Measurements from ENCODE around the gene KLF6.

KLF6 gene

DNA sequence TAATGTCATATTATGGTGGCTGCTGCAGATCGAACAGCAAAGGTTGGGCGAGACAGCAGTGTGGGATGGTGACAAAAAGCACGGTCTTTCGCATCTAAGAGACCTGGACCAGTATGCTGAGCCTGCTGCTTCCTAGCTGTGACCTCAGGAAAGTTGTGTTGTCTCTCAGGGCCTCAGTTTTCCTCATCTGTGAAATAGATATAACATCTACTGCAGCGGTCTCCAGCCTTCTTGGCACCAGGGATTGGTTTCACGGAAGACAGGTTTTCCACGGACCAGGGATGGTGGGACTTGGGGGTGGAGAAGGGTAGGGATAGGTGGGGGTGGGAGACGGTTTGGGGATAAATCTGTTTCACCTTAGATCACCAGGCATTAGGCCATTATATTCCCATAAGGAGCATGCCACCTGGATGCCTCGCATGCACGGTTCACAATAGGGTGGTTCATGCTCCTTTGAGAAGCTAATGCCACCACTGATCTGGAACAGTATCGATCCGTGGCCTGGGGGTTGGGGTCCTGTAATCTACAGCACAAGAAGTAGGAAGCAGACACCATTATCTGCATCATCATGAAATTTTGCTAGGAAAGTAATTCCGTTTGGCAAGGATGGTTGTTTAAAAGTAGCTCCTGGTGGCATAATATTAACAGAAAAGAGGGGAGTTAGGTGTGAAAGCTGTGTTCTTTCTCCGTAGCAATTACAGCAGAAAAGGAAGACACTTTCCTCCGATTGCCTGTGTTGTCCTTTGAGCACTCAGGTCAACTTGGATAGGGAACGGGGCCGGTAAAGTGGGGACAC, 10.8 kb downstream of the KLF6 start:
- DNase-seq: no peak

DNA sequence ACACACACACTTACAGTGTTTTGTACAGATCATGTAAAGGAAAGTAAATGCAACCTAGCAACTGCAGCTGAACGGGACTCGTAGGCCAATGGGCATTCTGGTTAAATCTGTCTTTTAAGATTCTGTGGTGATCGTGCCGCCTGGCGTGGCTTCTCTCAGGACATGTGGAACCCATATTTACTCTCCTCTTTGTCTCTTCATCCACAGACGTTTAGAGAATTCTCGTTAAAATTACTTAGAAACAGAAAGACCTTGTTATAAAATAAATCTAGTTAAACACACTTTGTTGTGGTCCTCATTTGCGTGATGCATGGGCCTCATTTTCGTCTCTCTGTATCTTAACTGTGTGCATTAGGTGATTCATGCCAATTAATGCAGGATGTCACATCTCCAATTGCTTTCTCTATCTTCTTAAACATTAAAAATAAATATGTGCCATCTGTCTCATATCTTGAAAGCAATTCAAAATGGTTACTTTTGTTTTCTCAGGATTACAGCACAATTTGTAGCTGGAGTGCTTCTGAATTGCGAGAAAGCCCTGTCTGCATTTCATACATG, 11.5 kb downstream of the KLF6 start:
- DNase-seq: peak; percentile 20

DNA sequence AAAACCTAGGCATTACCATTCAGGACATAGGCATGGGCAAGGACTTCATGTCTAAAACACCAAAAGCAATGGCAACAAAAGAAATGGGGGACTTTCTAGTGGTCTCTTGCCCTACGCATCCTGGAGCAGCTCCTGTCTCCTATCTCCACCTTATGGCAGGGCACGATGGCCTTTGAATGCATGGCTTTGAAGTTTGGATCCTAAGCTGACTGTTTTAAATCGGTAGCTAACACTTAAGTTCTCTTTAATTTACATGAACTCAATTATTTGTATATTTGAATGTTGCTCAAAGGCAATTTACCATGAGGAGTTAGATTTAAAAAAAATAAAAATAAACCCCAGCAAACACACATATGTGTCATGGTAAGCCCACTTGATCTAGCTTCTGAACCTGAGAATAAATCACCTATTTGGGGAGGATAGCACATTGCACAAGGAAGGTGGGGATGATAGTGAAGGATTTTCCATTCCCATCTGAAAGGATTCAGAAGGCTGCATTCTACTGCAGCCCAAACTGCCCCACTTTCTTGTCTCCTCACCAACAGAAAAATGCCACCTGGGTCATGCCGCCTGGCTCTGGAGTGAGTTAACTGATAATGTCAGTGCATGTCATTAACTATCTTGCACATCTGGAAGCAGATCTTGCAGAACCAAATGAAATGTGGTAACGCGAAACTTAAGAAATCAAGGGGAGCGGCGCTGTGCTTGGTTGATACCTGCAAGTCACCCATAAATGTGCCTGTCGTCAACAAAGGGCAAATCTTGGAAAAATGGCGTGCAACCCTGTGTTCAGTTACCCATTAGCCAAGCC, 12.4 kb downstream of the KLF6 start:
- peak; percentile 20 for DNase-seq

DNA sequence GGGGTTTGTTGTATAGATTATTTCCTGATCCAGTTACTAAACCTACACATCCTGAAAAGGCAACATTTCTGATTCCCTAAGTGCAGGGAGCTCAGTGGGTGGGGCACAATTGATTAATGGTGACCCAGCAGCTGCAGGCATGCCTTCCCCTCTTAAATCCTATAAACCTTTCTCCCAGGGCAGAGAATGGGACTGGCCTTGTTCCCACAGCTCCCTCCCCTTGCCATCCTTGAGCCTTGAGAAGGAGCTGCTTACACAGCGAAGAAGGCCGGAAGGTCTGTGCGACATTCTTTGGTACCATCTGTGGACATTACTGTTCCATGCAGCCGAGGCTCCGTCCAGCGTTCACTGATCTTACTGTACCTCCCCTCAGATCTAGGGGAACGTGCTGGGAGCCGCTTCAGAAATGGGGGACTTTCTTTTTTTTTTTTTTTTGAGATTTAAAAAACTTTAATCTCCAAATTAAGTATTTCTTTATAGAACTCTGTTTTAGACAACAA, 14.3 kb downstream of the KLF6 start:
- DNase-seq: peak; percentile 12

DNA sequence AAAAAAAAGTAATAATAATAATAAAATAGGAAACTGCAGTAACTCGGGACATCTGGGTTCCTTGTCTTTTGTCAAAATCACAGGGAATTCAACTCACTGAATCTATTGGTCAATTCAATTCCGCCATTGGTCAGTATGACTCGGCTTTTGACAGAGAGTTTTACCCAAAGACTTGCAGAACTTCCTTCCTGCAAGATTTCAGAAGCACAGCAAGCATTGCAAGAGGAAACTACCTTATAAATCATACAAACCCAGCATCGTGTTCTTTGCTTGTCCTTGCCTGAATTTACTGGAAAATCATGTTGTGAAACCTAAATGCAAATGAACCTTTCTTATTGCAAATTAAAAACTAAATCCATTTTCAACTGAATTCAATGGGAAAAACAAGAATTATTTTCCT, 15.5 kb downstream of the KLF6 start:
- no peak for DNase-seq

DNA sequence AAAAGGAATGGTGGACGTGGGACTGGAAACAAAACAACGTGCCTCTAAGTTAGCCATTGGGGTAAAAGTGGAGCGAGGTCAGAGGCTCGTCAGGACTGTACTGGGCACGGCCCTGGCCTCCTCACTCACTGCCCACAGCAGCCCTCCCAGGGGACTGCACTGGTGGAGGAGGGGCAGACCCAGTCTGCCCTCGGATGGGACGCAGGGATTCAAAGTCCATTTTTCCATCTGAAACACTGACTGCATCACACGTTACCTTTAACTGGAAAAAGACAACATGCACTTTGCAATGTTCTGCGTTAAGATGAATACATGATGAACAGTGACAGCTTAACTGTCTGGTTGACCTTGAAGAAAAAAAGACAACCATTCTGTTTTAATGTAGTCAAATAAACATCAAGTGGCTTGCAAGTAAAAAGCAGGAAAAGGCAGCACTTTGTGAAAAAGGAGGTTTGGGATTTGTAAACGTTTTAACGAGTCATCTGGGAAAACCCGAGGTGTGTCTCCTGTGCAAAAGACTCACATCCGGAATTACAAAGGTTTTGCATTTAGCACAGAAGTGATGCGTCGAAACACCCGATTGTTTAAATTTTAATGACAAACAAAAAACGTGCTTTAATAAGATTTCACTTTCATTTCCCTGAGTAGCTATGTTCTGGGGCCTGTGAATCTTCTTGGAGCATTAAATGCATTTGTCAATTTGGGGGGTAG, 18.8 kb downstream of the KLF6 start:
- no peak for DNase-seq

DNA sequence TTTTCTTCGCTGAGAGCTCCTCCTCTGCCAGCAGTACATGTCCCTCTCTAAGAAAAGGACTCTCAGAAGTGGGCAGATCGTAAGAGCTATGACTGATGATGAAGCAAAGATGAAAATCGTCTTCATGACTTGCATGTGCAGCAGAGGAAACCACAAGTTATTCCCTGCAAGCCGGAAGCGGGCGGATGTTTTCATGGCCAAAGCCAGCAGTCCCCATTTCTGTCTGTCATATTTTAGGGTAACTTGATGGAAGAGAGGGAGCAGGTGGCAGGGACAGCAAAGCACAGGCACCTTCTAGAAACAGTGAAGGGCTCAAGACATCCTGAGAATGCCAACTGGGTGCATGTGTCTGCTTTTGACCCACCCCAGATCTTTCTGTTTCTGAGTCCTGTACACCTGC, 19.9 kb downstream of the KLF6 start:
- DNase-seq: no peak

DNA sequence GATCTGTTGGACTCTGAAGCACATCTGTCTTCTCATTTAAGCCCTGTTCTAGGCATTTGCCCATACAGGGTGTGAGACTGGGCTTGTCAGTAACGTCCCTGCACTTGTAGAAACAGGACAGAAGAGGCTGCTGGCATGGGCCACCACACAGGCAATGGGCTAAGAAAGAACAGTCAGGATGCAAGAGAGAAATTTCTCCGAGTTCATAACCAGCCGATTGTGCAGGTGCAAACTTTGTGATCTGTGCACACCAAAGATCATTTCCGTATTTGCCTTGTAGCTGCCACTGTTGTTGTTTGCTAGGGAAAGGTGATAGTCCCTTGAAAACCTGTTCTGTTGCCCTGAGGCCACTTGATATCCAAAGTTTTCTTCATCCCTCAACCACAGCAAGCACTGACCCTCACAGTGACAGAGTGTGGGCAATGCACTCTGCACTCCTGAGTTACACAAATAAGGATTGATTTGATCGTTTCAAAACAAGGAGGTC, 20.3 kb downstream of the KLF6 start:
- DNase-seq: no peak

DNA sequence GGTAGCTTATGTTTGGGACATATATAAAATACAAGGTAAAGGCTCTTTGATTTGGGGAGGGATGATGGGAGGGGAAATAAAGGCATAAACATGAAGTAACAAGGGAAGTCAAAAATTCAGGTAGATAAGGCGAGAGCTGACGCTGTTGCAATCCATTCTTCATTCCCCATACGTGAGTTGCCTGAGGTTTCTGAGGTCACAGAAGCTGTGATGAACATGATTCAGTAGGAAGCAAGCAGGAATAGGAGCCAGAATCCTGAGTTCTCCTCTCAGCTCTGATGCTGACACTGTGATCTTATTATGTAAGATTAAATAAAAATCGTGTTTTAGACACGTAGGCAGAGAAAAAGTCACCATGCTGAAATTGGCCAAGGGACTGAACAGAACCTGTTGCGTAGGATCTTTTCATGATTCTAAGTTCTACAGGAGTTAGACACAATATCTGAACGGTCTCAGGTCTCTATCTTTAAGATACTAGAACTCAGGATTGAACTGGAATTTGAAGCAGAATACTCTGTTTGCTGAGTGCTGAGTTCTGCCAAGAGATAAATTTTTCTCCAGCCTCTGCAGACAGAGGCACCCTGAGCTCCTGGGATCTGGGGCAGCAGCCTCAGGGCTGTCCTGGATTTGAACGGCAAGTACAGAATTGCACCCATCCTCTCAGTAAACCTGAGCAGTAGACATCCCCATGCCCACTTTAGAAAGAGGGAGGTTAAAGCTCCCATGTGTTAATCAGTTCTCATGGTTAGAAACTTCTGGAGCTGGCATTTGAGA, 21.0 kb downstream of the KLF6 start:
- DNase-seq: peak; percentile 9

DNA sequence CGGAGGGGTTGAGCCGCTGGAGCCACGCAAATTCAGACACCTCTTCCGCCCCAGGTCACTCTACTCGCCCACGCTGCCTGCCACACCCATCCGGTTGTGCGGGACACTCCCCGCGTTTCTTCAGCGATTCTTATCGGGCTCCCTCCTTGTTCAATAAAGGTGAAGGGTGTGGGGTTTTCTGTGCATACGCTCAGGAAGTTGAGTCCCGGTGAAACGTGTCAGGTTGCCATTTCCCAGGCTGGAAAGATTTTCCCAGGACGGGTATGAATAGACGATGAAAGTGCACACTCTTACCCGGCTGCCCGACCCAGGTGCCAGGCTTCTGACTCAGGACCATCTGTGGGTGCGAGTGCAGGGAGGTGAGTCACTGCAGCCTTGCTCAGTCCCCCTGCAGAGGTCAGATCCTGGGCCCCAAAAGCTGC, 22.0 kb downstream of the KLF6 start:
- peak; percentile 20 for DNase-seq

DNA sequence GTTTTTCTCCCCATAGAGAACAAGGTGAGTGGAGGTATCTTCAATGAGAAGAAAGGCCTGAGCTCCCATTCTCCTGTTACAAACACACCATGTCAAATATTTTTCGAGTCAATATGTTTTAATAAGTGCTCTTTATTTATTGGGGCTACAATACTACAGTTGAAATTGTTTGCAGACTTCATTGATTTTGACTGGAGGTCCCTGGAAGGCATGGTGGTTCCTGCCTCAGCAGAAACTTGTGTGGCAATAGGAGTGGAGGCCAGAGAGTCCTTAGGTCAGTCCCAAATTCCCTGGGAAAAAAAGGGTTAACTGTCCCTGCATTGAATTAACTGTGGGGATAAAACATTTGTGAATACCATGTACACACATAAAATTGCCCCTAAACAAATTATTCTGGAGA, 22.7 kb downstream of the KLF6 start:
- no peak for DNase-seq

DNA sequence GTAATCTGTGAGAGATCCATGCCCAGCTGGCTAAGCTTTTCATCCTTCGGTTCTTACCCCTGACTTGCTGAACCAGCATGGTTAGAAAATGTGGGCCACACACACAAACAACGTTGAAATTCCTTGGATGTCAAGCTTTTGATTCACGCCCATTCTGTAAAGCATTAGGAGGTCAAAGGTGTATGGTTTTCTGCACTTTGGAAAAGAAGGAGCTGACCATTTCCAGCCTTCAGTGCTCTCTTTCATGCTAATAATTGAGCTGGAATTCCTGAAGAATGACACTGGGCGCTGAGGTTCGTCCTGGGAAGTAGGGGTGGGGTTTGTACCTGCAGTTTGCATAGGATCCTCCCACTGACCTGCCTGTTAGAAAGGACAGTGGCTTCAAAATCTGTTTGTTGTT, 23.1 kb downstream of the KLF6 start:
- no peak for DNase-seq

DNA sequence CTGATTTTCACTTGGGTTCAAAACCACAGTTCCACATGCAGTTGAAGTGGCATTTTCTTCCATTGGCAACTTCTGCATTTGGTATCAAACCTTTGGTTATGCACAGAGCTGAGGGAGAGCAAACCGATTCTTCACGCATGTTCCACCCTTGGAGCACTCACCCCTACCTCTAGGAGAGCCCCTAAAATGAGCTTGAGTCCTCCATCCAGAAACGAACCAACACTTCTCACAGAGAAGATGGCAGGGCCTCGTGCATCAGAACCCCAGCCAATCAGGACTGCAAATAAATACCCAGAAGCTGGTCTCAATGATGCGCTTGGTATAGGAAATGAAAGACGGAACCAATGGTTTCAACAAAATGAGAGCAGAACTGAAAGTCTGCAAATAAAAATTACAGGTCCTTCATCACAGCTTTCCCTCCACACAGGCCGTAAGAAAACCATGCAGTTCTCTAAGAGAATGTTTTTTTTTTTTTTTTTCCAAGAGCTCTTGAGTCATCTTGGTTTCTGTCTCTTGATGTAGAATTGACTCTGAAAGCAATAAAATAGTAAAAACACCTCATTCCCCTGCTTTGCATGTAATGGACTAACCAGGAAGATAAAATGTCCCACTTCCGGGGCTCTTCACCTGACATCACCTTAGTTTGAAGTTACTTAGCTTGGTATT, 23.9 kb downstream of the KLF6 start:
- DNase-seq: peak; percentile 34

DNA sequence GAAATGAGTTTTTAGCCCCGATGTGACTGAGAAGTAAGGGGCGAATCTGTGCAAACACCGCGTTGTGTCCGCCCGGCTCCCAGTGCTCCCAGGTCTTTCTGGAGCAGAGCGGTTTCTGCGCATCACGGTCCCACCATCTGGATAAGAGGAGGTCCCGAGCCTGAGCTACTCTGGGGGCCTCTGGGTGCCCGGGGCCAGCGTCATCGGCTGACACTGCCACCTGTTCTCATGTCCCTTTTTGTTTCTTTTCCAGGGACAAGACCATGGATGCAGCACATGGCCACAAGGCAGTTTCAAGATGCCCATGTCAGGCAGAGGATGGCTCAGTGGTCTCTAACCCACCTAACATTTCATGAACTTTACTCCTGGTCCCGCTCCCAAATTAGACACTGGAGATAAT, 24.9 kb downstream of the KLF6 start:
- DNase-seq: peak; percentile 23

DNA sequence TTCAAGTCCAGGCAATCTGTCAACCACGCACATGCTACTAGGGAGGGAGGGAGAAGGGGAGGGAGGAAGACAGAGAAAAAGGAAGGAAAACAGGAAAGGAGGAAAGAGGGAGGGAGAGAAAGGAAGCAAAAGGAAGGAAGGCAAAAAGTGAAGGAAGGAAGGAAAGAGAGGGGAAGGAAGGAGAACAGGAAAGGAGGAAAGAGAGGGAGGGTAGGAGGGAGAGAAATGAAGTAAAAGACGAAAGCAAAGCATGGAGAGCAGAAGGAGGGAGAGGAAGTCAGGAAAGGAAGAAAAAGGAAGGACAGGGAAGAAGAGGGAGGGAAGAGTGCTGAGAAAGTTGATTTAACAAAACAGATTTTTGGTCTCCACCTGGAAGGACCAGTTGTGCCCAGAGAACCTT, 25.6 kb downstream of the KLF6 start:
- no peak for DNase-seq

DNA sequence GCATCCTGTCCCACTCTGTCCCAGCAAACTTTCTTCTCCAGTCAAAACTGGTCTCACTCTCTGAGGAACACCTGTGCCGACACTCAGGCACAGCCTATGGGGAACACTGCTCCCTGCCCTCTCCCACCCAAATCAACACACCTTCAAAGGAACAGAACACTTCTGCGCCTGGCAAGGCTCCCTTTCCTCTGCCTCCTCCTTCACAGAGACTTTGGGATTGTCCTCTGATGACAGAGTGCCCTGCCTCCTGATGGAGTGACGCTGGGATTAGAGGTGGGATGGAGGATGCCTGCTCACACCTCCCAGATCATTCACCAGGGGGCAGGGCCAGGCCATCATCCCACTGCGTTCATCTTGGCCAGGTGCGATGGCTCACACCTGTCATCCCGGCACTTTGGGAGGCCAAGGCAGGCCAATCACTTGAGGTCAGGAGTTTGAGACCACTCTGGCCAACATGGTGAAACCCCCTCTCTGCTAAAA, 26.5 kb downstream of the KLF6 start:
- peak; percentile 56 for DNase-seq

DNA sequence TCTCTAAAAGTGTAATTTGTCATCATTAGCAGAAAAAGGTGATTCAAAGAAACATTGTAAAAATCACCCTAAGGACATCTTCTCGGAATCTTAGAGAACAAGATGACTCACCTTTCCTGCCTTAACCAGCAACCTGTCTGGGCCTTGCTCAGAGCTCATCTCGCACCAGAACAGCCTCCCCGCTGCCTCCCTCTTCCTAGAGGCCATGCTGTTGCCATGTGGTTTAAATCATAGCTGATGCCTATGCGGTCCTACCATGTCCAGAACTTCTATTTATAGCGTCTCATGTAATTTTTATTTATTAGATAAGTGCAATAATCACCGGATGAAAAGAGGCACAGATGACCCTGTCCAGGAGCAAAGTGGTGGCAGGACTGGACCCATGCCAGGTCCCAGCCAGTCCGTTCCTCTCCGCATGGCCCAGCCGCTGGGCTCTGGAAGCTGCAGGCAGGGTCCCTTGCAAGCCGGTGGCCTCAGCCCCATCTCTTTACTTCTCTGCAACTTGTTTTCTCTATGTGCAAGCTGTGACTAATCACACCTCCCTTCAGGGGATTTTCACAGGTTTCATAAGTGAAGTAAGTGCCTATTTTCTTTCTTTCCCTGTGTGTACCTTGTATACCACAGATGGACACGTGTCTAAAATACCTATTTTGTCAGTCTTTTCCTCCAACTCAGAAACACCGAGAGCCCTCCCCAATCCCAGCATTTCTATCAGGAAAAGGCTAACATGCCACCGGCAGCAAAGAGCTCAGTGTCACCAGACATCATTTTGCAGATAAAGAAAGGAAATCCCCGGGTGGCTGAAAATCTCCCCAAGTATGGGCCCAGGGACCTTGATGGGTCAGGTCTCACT, 27.1 kb downstream of the KLF6 start:
- DNase-seq: peak; percentile 76

DNA sequence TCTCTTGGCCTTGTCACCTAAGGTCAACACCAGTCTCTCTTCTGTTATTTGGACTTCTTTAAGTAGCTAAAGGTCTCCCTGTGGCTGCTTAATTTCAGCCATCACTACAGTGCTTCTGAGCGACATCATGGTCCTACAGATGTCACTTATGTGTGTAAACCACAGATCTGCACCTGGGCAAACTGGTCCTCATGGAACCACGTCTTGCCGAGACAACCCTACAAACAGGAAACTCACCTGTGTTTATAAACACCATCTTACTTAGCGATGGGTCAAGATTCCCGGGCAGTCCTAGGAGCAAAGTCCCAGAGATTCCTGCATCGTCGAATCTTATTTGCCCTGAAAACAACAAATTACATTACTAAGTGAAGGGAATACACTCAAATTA, 27.8 kb downstream of the KLF6 start:
- DNase-seq: peak; percentile 45

DNA sequence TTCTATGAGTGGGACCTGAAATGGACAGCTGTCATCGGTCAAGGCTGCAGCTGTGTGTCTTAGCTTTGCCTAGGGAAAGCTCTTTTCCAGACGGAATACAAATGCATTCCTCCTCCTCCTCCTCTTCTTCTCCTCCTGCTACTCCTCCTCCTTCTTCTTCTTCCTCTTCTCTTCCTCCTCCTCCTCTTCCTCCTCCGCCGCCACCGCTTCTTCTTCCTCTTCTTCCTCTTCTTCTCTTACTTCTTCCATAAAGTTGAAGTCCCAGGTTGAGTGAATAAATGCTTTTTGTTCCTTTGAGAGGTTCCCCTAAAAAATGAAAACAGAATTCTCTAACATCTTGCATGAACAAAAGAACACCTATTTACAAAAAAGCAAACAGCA, 28.7 kb downstream of the KLF6 start:
- peak; percentile 22 for DNase-seq
